Stomach (tissue), 9 donors: ENCODE measurements around the gene CD52. TPM values are rescaled to one million over a fixed set of nuclear protein-coding genes. Genes with fewer than 3 reads are reported as not detected.

Source experiments
- DNase-seq, 2 donors: peaks; one replicate each; pipeline versions ENCODE4 v3.0.0 to v3.0.0-alpha.2; 2013 to 2019
- H3K27ac ChIP-seq, 5 donors: fragments of 200-600 bp in 4 of 5; sonication (generic) in 4 of 5; one replicate each; pipeline ENCODE4 v1.5.1; 2013 to 2019; ENCODE audit warnings: mild to moderate bottlenecking in 1 of 5, moderate library complexity in 1 of 5
- H3K27me3 ChIP-seq, 3 donors: fragments of 200-600 bp; sonication (generic); one replicate each; pipeline ENCODE4 v1.5.1; 2017 to 2019; ENCODE audit warnings: mixed run types in 1 of 3
- H3K36me3 ChIP-seq, 4 donors: fragments of 200-600 bp; sonication (generic); 1 replicate in 3 of 4; 2 replicates in 1 of 4; pipeline ENCODE4 v1.5.1; 2016 to 2019
- H3K4me1 ChIP-seq, 4 donors: fragments of 200-600 bp; sonication (generic); one replicate each; pipeline ENCODE4 v1.5.1; 2016 to 2019
- H3K4me3 ChIP-seq, 4 donors: fragments of 200-600 bp; sonication (generic) in 3 of 4; one replicate each; pipeline ENCODE4 v1.5.1; 2016 to 2019; ENCODE audit warnings: mild to moderate bottlenecking in 1 of 4
- H3K9me3 ChIP-seq, 4 donors: fragments of 200-600 bp; sonication (generic); one replicate each; pipeline ENCODE4 v1.5.1; 2016 to 2019
- CTCF ChIP-seq, 7 experiments: fragments of 450-650 bp in 4 of 7; fragments of 200-600 bp in 3 of 7; sonication (generic) in 3 of 7; IDR thresholded peaks; one replicate each; pipeline ENCODE4 v1.5.1; 2016 to 2019; ENCODE audit warnings: antibody characterized with exemption in 7 of 7, control low read depth in 2 of 7, mild to moderate bottlenecking in 1 of 7
- EP300 ChIP-seq: sonication (generic); formaldehyde crosslinking; IDR thresholded peaks from one replicate; pipeline ENCODE4 v1.6.1; 2017; ENCODE audit warnings: antibody characterized with exemption
- POLR2A ChIP-seq, 4 donors: fragments of 450-650 bp; IDR thresholded peaks; one replicate each; pipeline ENCODE4 v1.6.1; 2016; ENCODE audit warnings: antibody characterized with exemption in 4 of 4, control low read depth in 2 of 4, mild to moderate bottlenecking in 1 of 4, moderate library complexity in 1 of 4
- POLR2AphosphoS5 ChIP-seq, 3 donors: sonication (generic); formaldehyde crosslinking; IDR thresholded peaks; one replicate each; pipeline ENCODE4 v1.6.1; 2016; ENCODE audit warnings: antibody characterized with exemption in 3 of 3
- WGBS, 5 donors: extraction: QIAGEN DNeasy Blood & Tissue Kit in 3 of 5; methylation state at CpG; one replicate each; pipeline versions ENCODE4 v1.1.5 to v1.1.7; 2013 to 2018; 5-methylcytosine and 5-hydroxymethylcytosine counted together
- intact Hi-C: fragments of 100-400 bp; cut with DNase I; formaldehyde crosslinking; loops from one replicate; pipeline ENCODE4 v1.15.1; 2023; ENCODE audit warnings: low total_unique reads
- polyA plus RNA-seq, 3 donors: library from polyadenylated mRNA; stranded (reverse); fragments of 200-250 nt; gene quantifications; one replicate each; pipeline ENCODE4 v1.2.3, GENCODE V29; 2013
- total RNA-seq, 5 donors: library from RNA; depleted of rRNA; stranded (reverse); fragments of >200 nt; gene quantifications; one replicate each; pipeline versions ENCODE4 v1.1.0 to v1.2.3, GENCODE V29; 2014 to 2016
- donor health status: healthy with polysubstance abuse.
- donor health status: Bipolar disorder and iron deficiency.
- donor health status: healthy.

CD52 gene
- total and polyA plus RNA-seq, 8 donors, result 5.1 to 68.2 (median 21.2) TPM; not detected in 2

- H3K27me3 ChIP-seq, result peaks cover 0 to 48% (median 14%) of the 10 kb centered on the region in 3 donors
- TF ChIP-seq POLR2AphosphoS5 (IDR thresholded peaks at IDR 0.05), result no peak
- TF ChIP-seq EP300, result no peak
- TF ChIP-seq CTCF (IDR thresholded peaks at IDR 0.05), result no peak
- TF ChIP-seq POLR2A (IDR thresholded peaks at IDR 0.05), result no peak
- peaks cover 8 to 19% (median 17%) of the 10 kb centered on the region in 4 donors for H3K4me1 ChIP-seq
- WGBS, 5 donors, result 10 to 16% (median 14%) methylated on average over 20 to 52 of the region's 52 CpGs
- no peaks in the 10 kb centered on the region for H3K9me3 ChIP-seq
- no peaks in the 10 kb centered on the region for H3K36me3 ChIP-seq
- intact Hi-C loops, result no loop called here
- peak overlapping the region; percentile 18 to 70 (median 45) for H3K27ac ChIP-seq
- H3K4me3 ChIP-seq, result peak overlapping the region; percentile 50 to 56 (median 53)
- DNase-seq, result peak; percentile 94 to 97
These were observed 18.9 kb downstream of the CD52 start for GRCh38 chr1:26336477-26337205.

GRCh38 chr1:26337206-26337535 is 19.4 kb downstream of the CD52 start:
- WGBS, 5 donors, result 82 to 86% (median 84%) methylated on average over 7 of the region's 7 CpGs
- H3K9me3 ChIP-seq, result no peaks in the 10 kb centered on the region
- intact Hi-C loops, result no loop called here
- DNase-seq, result no peak
- H3K36me3 ChIP-seq, result no peaks in the 10 kb centered on the region
- peaks cover 8 to 19% (median 17%) of the 10 kb centered on the region in 4 donors for H3K4me1 ChIP-seq
- peak overlapping the region in 1 of 5 donors; percentile 70 for H3K27ac ChIP-seq
- H3K27me3 ChIP-seq, result peaks cover 0 to 44% (median 14%) of the 10 kb centered on the region in 3 donors
- TF ChIP-seq POLR2AphosphoS5 (IDR thresholded peaks at IDR 0.05), result no peak
- TF ChIP-seq EP300, result no peak
- TF ChIP-seq POLR2A (IDR thresholded peaks at IDR 0.05), result no peak
- TF ChIP-seq CTCF (IDR thresholded peaks at IDR 0.05), result no peak
- no peak overlapping the region for H3K4me3 ChIP-seq

GRCh38 chr1:26337625-26338024 is 19.9 kb downstream of the CD52 start:
- H3K36me3 ChIP-seq, result no peaks in the 10 kb centered on the region
- peaks cover 8 to 19% (median 17%) of the 10 kb centered on the region in 4 donors for H3K4me1 ChIP-seq
- peaks cover 0 to 44% (median 14%) of the 10 kb centered on the region in 3 donors for H3K27me3 ChIP-seq
- no peak overlapping the region for H3K27ac ChIP-seq
- WGBS, 5 donors, result 67 to 83% (median 77%) methylated on average over 3 to 4 of the region's 4 CpGs
- DNase-seq, result no peak
- TF ChIP-seq POLR2A (IDR thresholded peaks at IDR 0.05), result no peak
- no peak for TF ChIP-seq EP300
- TF ChIP-seq POLR2AphosphoS5 (IDR thresholded peaks at IDR 0.05), result no peak
- TF ChIP-seq CTCF (IDR thresholded peaks at IDR 0.05), result no peak
- H3K9me3 ChIP-seq, result no peaks in the 10 kb centered on the region
- intact Hi-C loops, result no loop called here
- H3K4me3 ChIP-seq, result no peak overlapping the region

GRCh38 chr1:26338670-26339069 is 20.9 kb downstream of the CD52 start:
- H3K4me1 ChIP-seq, result peaks cover 8 to 19% (median 17%) of the 10 kb centered on the region in 4 donors
- peaks cover 0 to 45% (median 14%) of the 10 kb centered on the region in 3 donors for H3K27me3 ChIP-seq
- 62 to 92% (median 79%) methylated on average over 1 of the region's 1 CpG for WGBS, 5 donors
- no peak overlapping the region for H3K27ac ChIP-seq
- no peaks in the 10 kb centered on the region for H3K9me3 ChIP-seq
- intact Hi-C loops, result no loop called here
- DNase-seq, result no peak
- no peak overlapping the region for H3K4me3 ChIP-seq
- no peaks in the 10 kb centered on the region for H3K36me3 ChIP-seq
- TF ChIP-seq EP300 (no peak), CTCF (IDR thresholded peaks at IDR 0.05) (no peak), POLR2AphosphoS5 (IDR thresholded peaks at IDR 0.05) (no peak), POLR2A (IDR thresholded peaks at IDR 0.05) (no peak)
